GM18517 (cell line): ENCODE measurements around the gene TRIM43.
"Not testable (repeated sequence)": the region's sequence is repeated elsewhere in the genome, so short reads cannot be mapped to it uniquely, and the experiment has no call there.

ENCODE experiments used
- ATAC-seq: cut with Tn5 transposase; IDR thresholded peaks from one replicate; pipeline ENCODE4 v1.9.1; 2021; ENCODE audit warnings: mild to moderate bottlenecking, moderate library complexity; ENCODE audit not compliant: unreplicated experiment

The TRIM43 gene

DNA sequence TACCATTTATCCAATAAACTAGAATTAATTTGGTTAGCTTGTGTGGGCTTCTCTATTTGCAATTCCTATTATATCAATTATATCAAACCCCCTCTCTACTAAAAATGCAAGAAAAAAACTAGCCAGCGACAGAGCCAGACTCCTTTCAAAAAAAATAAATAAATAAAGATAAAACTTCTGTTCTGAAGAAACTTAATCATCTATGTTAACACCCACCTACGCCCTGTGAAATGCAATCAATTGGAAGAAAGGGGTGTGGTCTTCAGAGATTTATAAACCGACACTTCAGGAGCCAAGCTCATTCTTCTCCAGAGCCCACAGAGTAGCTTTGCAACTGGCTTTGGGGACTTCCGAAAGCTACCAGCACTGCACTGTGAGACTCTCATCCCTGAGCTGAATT, at the start of gene TRIM43:
Gene TRIM43 (plus strand): TSS at position 301 of the 400 bp plus-strand sequence. CDS start 2,023 bp downstream, outside the sequence.
- ATAC-seq = not testable (repeated sequence)

- no peak for ATAC-seq
These were observed 40.7 kb upstream of the TRIM43 start for GRCh38 chr2:95551055-95551568.

GRCh38 chr2:95552911-95553310, 38.9 kb upstream of the TRIM43 start:
- ATAC-seq = no peak

DNA sequence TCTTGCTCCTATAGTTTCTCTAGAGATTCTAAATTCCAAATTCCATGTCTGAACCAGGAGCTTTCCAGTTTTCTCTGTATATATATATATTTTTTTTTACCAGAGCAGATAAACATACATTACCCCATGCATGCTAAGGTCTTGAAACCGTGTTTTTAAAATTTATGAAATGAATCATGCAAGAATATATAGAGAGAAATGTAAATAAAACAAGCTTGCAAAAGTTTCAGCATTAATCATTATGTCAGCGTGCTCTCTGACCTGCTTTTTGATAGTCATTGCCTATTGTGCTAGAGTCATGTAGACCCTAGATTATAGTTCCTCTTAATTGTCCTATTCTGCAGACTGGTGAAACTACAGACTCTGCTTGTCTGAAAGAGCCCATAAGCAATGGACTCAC, 22.6 kb upstream of the TRIM43 start:
- no peak for ATAC-seq

- ATAC-seq = no peak
These were observed 17.9 kb upstream of the TRIM43 start for GRCh38 chr2:95573866-95574265.

- ATAC-seq = no peak
These were observed 17.3 kb upstream of the TRIM43 start for GRCh38 chr2:95574506-95574905.

DNA sequence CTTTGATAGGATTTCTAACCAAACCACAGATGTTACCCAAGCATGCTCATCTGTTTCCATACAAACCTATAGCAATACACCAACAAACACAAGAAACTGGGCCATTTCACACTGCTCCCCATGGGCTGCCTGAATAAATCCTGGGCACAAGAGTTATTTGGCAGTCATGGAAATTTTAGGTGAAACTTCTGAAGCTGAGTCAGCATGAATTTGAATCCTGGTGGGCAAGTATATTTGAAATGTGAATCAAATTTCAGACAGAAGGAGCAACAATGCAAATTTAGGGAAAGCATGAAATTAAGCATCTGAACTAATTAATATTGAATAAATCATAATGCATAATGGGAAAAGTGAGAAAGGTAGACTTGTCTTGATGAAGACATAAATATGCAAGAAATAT, 15.9 kb upstream of the TRIM43 start:
- no peak for ATAC-seq

DNA sequence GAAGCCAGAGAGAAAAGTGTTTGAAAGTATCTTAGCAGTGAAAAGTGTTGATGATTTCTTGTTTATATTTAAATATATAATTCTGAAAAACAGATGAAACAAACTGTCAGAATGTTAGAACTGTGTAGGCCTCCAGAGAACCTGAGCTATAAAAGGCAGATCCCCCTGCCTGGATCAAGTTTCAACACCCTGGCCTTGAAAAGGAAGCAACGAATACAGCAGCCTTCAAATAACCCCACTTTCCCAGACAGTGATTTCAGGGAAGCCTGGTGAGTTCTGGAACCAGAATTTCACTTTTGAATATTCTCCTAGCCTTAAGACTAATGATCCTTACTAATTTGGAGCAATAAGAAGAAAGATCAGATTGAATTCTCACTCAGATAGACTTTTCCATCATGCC, 13.3 kb upstream of the TRIM43 start:
- no peak for ATAC-seq

DNA sequence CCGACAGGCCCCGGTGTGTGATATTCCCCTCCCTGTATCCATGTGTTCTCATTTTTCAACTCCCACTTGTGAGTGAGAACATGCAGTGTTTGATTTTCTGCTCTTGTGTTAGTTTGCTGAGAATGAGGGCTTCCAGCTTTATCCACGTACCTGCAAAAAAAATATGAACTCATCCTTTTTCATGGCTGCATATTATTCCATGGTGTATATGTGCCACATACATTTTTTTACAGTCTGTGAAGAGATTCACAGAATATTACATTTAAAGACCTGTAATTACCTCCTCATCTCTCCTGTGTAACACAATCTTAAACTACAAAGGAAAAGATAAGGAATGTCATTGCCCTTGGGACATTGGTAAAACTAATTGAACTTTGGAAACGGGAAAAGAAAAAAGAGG, 8.3 kb upstream of the TRIM43 start:
- not testable (repeated sequence) for ATAC-seq

- ATAC-seq = not testable (repeated sequence)
These were observed 7.5 kb upstream of the TRIM43 start for GRCh38 chr2:95584321-95584720.

GRCh38 chr2:95589777-95590536, 1.8 kb upstream of the TRIM43 start:
- ATAC-seq = not testable (repeated sequence)

DNA sequence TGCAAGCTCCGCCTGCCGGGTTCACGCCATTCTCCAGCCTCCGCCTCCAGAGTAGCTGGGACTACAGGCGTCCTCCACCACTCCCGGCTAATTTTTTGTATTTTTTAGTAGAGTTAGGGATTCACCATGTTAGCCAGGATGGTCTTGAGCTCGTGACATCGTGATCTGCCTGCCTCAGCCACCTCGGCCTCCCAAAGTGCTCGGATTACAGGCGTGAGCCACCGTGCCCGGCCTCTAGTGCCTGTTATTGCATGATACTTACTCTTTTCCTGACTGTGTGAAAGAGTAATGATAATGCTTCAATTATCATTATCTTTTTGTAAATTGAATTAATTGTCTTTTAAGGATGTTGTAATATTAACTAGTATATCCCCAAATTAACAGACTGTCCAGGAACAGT, 1.2 kb downstream of the TRIM43 start:
- ATAC-seq = not testable (repeated sequence)

DNA sequence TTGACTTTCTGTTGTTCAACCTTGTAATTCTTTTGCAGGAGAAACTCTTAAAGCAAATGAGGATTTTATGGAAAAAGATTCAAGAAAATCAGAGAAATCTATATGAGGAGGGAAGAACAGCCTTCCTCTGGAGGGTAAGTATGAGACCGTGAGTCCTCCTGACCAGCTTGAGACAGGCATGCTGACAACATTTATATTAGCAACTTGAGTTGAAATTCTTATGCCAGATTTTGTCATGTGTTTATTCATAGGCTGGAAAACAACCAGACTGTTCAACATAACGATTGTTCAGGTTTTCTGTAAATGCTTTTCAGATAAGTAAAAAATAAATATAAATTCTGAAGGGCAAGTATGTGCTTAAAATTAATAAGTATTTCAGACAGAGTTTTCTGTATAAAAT, 3.2 kb downstream of the TRIM43 start:
- not testable (repeated sequence) for ATAC-seq

DNA sequence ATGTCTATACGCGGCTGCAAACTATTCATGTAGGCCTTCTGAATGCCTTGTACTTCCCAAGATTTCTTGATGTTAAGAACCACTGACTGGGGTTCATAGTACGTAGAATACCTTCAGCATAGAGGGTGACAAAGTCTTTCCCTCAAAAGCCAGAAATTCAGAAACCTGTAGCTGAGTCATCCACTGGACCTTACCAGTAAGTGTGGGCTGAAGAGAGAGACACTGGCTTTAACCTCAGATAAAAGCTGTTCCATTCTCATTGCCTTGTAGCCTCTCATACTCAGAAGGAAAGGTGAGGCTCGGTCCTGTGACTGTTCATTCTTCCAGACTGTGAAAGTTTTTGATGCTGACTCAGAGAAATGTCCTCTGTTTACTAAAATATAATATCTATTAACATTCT, 9.5 kb downstream of the TRIM43 start:
- ATAC-seq = not testable (repeated sequence)

GRCh38 chr2:95602146-95602545, 10.3 kb downstream of the TRIM43 start:
- not testable (repeated sequence) for ATAC-seq

GRCh38 chr2:95608356-95608755, 16.6 kb downstream of the TRIM43 start:
- not testable (repeated sequence) for ATAC-seq

DNA sequence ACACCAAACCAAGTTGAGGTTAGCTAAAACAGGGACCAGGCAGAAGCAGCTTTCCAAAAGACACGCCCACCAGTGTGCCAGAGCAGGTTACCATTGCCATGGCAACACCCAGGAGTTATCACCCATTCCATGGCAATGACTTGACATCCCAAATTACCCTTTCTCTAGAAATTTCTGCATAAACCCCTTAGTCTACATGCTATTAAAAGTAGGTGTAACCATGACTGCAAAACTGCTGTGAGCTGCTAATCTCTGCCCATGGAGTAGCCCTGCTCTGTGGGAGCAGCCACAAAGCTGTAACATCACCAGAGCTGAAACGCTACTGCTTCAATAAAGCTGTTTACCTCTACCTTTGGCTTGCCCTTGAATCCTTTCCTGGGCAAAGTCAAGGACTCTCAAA, 18.0 kb downstream of the TRIM43 start:
- not testable (repeated sequence) for ATAC-seq

DNA sequence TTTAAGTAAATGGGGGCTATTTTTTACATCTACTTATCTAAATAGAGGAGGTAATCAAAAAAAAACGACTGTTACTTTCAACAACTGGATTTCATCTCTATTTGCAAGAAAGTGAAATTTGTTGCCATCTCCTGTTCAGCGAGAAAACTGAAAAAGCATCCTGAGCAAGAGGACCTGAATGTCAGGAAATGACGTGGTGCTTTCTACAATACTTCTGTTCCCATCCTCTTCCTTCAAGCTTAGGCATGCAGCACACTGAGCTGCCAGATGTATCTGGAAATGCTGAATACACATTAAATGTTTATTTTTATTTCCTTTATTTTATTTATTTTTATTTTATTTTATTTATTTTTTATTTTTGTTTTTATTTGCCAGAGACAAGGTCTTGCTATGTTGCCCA, 21.2 kb downstream of the TRIM43 start:
- ATAC-seq = not testable (repeated sequence)

DNA sequence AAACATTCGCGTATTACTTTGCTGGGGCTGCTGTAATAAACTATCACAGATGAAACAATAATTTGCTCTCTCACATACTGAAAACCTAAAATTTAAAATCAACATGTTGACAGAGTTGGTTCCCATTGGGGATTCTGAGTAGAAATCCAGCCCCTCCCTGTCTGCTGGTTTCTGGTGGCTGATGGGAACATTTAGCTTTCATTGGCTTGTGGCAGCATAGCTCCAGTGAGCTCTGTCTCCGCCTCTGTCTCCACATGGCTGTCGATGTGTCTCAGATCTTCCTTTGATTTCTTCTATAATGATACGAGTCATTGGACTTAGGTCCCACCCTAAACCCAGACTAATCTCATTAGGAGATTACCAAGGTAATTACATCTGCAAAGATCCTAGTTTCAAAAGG, 30.9 kb downstream of the TRIM43 start:
- ATAC-seq = not testable (repeated sequence)

DNA sequence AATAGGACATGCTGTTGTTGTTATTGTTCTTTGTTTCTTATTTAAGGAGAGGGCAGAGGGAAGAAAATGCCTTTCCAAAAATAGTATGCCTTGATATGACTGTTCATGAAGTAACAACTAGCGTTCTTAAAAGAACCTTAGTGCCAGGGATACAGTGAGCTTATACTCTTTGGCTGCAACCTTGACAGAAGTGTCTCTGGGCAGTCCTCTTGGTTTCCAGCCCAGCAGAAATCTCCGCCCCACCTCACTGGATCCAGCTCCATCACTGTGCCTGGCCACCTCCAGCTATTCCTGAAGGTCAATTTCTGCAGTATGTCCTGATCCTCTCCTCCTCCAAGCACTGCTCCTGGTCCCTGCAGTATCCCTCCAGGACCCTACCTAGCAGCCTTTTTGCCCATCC, 39.2 kb downstream of the TRIM43 start:
- not testable (repeated sequence) for ATAC-seq

DNA sequence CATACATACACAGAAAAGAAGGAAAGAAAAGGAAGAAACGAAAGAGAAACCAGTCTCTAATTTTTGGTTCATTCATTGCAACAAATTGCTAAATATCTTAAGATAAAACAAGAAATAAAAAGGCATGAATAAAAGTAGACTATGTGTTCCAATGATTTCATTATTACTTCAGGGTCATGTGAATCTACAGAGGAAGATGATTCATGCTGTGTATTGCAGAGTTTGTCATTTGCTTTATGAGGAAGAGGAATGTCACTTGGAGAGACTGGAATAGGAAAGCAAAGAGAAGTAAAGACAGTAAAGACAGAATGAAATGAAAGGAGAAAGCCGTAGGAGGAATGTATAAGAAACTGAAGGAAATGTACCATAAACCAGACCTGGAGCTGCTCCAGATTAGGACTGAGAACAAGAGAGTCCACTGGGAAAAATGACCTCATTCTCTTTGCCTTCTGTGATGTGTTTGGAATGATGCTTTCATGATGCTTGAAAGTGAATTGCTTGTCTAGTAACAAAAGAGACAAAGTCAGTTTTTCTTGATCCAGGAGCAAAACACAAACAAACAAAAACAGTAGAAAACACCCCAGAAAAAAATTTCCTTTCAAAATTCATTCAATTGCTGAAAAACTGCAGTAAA, 41.9 kb downstream of the TRIM43 start:
- ATAC-seq = not testable (repeated sequence)
